Stimulated activated CD4-positive, alpha-beta T cell treated with anti-CD3 and anti-CD28 coated beads, Interleukin-4, amount 100 ng/mL, for 4 hours (primary cell): Measurements from ENCODE around the gene SMARCA1.

Experiments
- DNase-seq, 2 experiments: peaks; one replicate each; pipeline ENCODE4 v3.0.0-alpha.2; 2020

Gene SMARCA1

GRCh38 chrX:129449148-129449547 is 74.1 kb downstream of the SMARCA1 start:
- DNase-seq: no peak

GRCh38 chrX:129445436-129445835 is 77.9 kb downstream of the SMARCA1 start:
- DNase-seq: no peak

GRCh38 chrX:129433945-129434344 is 89.3 kb downstream of the SMARCA1 start:
- DNase-seq: no peak

GRCh38 chrX:129433461-129433860 is 89.8 kb downstream of the SMARCA1 start:
- no peak for DNase-seq

- no peak for DNase-seq
Measured at GRCh38 chrX:129427267-129427666, 96.0 kb downstream of the SMARCA1 start.

- no peak for DNase-seq
Measured at GRCh38 chrX:129423191-129423590, 100.1 kb downstream of the SMARCA1 start.

GRCh38 chrX:129404670-129405008 is 118.7 kb downstream of the SMARCA1 start:
- DNase-seq: no peak

- DNase-seq: no peak
Measured at GRCh38 chrX:129403974-129404669, 119.2 kb downstream of the SMARCA1 start.
